Measurements from ENCODE around the gene MAGI2. TPM values are rescaled to one million over a fixed set of nuclear protein-coding genes. Genes with fewer than 3 reads are reported as not detected.

Gene MAGI2
- total and polyA plus RNA-seq, 2 of the 13 experiments (the other 11 are each of a cell fraction or from before 2014, with no cell fraction given) = 1.5 to 3.8 TPM

- TF ChIP-seq ZNF318 (CRISPR knock-in tag; IDR thresholded peaks at IDR 0.05) = no peak
- peak; percentile 14; the same call in 1 of the 2 replicates for TF ChIP-seq RXRA (CRISPR knock-in tag; IDR thresholded peaks at IDR 0.05)
- peak; percentile 35; the same call in 1 of the 2 replicates for TF ChIP-seq ZHX2 (IDR thresholded peaks at IDR 0.05; ENCODE audit: low read depth)
- no peak for TF ChIP-seq ZHX2 (CRISPR knock-in tag; IDR thresholded peaks at IDR 0.05; ENCODE audit: borderline replicate concordance)
- peak; percentile 80 for TF ChIP-seq PHF8 (CRISPR knock-in tag; IDR thresholded peaks at IDR 0.05)
- no peak; the same call in 1 of the 2 replicates for TF ChIP-seq KMT2B (CRISPR knock-in tag; IDR thresholded peaks at IDR 0.05)
- TF ChIP-seq DRAP1 (CRISPR knock-in tag; IDR thresholded peaks at IDR 0.05) = peak; percentile 18; the same call in 1 of the 2 replicates
- TF ChIP-seq PLRG1 (conservative IDR thresholded peaks at IDR 0.05) = no peak
- 0 out of 2 replicates have a peak, but pooled peaks have one; percentile 62 for TF ChIP-seq ZNF235 (CRISPR knock-in tag; IDR thresholded peaks at IDR 0.05; ENCODE audit: borderline replicate concordance)
- peak; percentile 60 for TF ChIP-seq ZFP91 (CRISPR knock-in tag; IDR thresholded peaks at IDR 0.05; ENCODE audit: borderline replicate concordance)
- 0 out of 2 replicates have a peak, but pooled peaks have one; percentile 33 for TF ChIP-seq ZNF230 (CRISPR knock-in tag; IDR thresholded peaks at IDR 0.05)
- peak; percentile 62 for TF ChIP-seq HDAC1 (CRISPR knock-in tag; IDR thresholded peaks at IDR 0.05)
Measured at GRCh38 chr7:79453558-79454360, at the start of gene MAGI2 (continued).
